ENCODE data around the gene N4BP2L2.

N4BP2L2 gene

DNA sequence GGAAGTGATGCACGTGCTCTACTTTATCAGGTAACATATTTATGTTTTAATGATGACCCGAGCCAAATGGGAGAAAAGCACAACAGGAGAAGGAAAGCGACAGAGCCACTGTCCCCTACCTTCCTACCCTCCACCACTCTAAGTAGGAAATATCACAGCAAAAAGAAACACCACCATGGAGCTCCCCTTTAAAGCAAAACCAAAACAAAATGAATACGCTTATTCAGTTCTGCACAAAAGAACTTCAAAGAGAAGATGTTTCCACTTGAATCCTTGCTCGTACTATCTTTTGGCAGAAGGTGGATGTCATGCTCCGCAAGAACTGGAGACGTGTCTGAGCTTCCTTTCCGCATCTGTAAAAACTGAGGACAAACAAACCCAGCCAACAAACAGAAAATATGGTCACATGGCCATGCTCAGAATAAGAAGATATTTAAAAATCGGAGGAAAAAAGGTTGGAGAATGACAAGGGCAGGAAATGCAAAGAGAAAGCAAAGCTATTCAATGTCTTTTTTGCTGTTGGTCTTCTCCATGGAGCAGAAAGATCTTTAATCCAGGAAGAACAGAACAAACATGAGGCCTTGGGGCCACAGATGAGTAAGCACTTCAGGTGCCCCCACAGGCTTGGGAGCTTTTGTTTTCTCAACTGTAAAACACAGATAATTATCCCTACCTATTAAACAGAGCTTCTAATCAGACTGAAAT lies 130.1 kb downstream of the N4BP2L2 start:
- TF ChIP-seq GATA3 (IDR thresholded peaks at IDR 0.05; ENCODE audit: low read depth, low read length) (no peak), GATA2 (IDR thresholded peaks at IDR 0.05; ENCODE audit: low read depth, low read length) (no peak)

DNA sequence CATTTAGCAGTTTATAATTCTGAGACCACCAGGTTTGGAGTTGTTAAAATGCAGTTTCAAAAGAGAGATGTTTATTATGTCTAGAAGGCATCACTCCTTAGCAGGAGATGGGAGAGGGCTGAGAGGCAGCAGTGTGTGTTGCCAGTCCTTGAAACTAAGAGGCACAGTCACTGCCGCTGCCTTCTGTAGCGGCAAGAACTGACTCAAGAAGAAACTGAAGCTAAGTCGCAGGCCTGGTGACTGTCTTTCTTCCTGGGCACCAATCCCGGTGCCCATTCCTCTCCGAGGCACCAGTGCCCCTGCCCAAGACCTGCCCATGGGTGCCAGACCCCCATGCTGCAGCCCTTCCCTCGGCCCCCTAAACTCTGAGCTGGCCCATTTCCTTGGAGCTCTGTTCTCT lies 130.7 kb downstream of the N4BP2L2 start:
- TF ChIP-seq GATA2 (IDR thresholded peaks at IDR 0.05; ENCODE audit: low read depth, low read length) (no peak), GATA3 (IDR thresholded peaks at IDR 0.05; ENCODE audit: low read depth, low read length) (no peak)

DNA sequence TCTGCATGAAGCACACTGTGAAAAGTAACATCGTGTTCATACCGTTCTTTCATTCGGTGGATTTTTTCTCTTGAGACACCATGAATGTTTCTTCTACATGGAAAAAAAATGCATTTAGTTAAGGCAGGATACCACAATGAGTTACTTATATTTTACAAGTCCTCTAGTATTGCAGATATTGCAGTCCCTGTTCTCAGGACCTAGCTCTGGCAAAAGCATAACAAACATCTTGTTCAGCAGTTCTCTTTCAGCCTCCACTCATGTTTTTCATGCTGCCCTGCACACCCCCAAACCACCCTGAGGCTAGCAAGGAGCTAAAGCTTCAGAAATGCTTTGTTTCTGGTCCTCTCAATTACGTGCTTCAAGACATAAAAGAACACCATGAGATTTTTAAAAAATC lies 135.5 kb downstream of the N4BP2L2 start:
- TF ChIP-seq GATA3 (IDR thresholded peaks at IDR 0.05; ENCODE audit: low read depth, low read length), result no peak
- no peak for TF ChIP-seq GATA2 (IDR thresholded peaks at IDR 0.05; ENCODE audit: low read depth, low read length)

DNA sequence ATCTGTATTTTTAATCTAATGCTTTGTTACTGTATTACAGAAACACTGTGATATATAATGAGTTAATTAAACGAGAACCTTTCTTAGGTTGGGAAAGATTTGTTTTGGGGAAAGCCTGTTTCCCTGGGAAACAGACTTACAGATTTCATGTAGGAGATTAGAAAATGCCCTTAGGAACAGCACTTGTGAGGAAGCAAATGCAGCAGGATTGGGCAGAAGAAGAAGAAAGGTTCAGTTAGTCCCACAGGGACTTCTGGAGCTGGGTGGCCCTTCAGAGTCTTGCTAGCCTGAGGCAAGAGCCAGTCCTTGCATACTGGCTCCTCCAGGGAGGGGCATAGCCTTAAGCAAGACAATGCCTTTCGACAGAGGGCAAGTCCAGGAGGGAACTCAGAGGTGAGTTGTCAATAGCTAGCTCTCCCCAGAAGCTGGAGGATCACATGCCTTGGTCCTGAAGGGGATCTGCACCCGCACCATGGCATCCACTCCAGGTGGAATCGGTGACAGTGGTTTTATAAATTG lies 147.4 kb downstream of the N4BP2L2 start:
- TF ChIP-seq GATA3 (IDR thresholded peaks at IDR 0.05; ENCODE audit: low read depth, low read length) (no peak), GATA2 (IDR thresholded peaks at IDR 0.05; ENCODE audit: low read depth, low read length) (no peak)

DNA sequence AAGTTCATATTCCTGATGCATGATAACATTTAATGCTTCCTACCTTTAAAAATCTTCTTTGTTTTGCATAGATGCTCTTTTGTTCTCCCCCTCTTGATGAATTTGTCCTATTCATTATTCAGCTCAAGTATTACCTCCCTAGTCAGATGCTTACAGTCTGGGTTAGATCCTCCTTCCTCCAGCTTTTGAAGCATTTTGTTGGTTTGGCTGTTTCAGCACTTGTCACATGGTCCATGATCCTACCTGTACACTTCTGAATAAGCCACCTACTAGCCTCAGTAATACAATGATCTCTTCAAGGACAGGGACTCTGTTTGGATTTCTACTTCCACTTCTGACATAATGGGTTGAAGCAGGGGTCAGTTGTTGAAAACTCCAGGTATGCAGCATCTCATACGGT lies 148.1 kb downstream of the N4BP2L2 start:
- TF ChIP-seq GATA3 (IDR thresholded peaks at IDR 0.05; ENCODE audit: low read depth, low read length) (no peak), GATA2 (IDR thresholded peaks at IDR 0.05; ENCODE audit: low read depth, low read length) (no peak)

DNA sequence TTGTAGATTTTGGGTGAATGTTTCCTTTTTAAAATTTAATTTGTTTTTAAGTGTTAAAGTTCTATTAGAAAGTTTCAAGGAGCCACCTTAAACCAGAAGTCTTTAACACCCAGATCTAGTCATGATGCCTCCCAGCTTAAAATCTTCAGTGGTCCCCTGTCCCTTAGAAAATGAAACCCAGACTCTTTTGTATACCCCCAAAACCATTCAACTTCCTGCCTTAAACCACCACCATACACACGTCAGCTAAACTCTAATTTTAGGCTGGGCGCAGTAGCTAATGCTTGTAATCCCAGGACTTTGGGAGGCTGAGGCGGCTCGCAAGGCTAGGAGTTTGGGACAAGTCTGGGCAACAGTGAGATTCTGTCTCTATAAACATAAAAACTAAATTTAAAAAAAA lies 148.5 kb downstream of the N4BP2L2 start:
- TF ChIP-seq GATA2 (IDR thresholded peaks at IDR 0.05; ENCODE audit: low read depth, low read length) (no peak), GATA3 (IDR thresholded peaks at IDR 0.05; ENCODE audit: low read depth, low read length) (no peak)

DNA sequence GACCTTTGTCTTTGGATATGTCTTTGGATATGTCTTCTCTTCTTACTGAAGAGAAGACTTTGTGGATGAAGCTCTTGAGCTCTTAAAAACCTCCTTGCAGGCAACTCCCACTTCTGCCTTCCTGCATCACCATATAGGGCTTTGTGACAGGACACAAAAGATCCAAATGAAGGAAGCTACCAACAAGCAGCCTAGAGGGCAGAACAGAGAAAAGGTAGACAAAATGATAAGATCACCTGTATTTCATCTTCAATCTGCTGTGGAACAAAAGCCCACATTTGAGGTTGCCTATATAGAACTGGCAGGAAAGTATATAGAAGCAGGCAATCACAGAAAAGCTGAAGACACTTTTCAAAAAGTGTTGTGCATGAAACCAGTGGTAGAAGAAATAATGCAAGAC lies 153.2 kb downstream of the N4BP2L2 start:
- TF ChIP-seq GATA2 (IDR thresholded peaks at IDR 0.05; ENCODE audit: low read depth, low read length), result no peak
- no peak for TF ChIP-seq GATA3 (IDR thresholded peaks at IDR 0.05; ENCODE audit: low read depth, low read length)

DNA sequence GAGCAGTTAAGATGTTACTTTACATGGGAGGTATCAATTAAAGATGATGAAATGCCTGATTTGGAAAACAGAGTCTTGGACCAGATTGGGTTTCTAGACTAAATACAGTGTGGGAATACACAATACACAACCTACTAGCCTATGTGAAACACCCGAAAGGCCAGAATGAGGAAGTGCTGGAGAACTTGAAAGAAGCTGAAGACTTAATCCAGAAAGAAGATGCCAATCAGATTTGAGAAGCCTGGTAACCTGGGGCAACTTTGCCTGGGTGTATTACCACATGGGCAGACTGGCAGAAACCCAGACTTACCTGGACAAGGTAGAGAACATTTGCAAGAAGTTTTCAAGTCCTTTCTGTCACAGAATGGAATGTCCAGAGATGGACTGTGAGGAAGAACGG lies 153.9 kb downstream of the N4BP2L2 start:
- no peak for TF ChIP-seq GATA3 (IDR thresholded peaks at IDR 0.05; ENCODE audit: low read depth, low read length)
- no peak for TF ChIP-seq GATA2 (IDR thresholded peaks at IDR 0.05; ENCODE audit: low read depth, low read length)

DNA sequence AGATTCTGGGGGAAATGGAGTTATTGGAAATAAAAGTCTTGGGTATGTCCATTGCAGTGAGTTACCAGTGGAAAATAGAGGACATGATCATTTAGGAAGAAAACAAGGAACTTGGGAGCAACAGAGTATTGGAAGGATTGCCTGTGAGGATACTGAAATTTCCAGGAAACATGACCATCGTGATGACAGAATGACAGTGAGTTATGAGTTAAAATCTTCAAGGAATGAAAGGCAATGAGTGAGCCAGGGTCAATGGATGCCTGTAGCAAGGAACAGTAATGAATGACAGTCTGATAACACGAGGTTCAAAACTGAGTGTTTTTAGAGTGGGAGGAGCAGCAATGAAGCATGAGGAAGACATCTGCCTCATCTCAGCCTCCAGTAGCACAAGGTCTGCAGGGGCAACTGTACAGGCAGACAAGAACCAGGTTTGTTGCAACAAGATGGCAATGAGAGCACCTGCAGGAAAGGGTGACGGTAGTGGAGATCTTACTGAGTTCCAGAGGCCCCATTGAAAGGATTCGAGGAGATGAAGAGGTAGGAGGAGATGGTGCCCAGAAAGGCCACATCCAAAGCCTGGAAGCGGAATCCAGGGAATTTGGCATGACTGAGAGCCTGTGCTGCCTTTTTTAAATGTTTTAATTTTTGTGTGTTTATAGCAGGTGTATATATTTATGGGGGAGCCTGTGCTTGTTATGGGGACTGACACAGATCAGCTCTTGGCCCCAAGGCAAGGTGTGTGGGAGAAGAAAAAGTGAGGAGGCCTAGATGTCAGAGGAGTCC lies 154.6 kb downstream of the N4BP2L2 start:
- TF ChIP-seq GATA3 (IDR thresholded peaks at IDR 0.05; ENCODE audit: low read depth, low read length) (no peak), GATA2 (IDR thresholded peaks at IDR 0.05; ENCODE audit: low read depth, low read length) (no peak)

All from SH-SY5Y (cell line).